Measurements from ENCODE around the gene JARID2.

Gene JARID2

DNA sequence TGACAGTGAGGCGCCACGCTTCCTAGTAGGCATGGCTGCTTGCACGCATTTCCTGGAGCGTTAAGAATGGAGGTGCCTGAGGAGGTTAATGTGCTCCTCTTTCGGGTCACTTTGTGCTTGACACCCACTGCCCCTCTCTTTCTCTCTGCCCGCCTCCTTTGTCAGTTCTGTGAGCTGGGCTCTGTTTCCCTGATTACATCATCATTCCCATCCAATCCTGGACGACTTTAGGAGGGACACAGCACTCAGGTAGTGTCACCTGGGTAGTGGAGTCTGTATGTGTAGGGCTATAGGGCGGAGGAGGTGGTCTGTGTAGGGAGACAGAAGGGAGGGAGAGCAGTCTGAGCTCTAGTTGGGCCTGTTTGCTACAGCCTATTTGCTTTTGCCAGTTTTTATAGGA lies 136.8 kb downstream of the JARID2 start:
- intact Hi-C loops (cut with DNase I; ENCODE audit: low total_unique reads), result loop anchor here (10.0 kb wide), 1 partner anchor 118 kb away; no protein-coding TSS in a partner anchor
- Histone ChIP-seq H3K4me3 (no peak overlapping the region), H3K9me3 (no peaks in the 10 kb centered on the region), H3K27ac (no peak overlapping the region), H3K27me3 (no peaks in the 10 kb centered on the region), H3K4me1 (peaks cover 0 to 9% (median 0%) of the 10 kb centered on the region in 4 donors), H3K36me3 (no peaks in the 10 kb centered on the region)
- DNase-seq, result no peak
- no peak for TF ChIP-seq CTCF (IDR thresholded peaks at IDR 0.05)

- Histone ChIP-seq H3K36me3 (no peaks in the 10 kb centered on the region), H3K4me1 (peaks cover 0 to 23% (median 11%) of the 10 kb centered on the region in 4 donors), H3K4me3 (no peak overlapping the region), H3K9me3 (no peaks in the 10 kb centered on the region), H3K27me3 (no peaks in the 10 kb centered on the region), H3K27ac (no peak overlapping the region)
- intact Hi-C loops (cut with DNase I; ENCODE audit: low total_unique reads), result loop anchor here (10.0 kb wide), 1 partner anchor 120 kb away; no protein-coding TSS in a partner anchor
- no peak for DNase-seq
- no peak for TF ChIP-seq CTCF (IDR thresholded peaks at IDR 0.05)
Observed at GRCh38 chr6:15384901-15385300, 139.0 kb downstream of the JARID2 start.

DNA sequence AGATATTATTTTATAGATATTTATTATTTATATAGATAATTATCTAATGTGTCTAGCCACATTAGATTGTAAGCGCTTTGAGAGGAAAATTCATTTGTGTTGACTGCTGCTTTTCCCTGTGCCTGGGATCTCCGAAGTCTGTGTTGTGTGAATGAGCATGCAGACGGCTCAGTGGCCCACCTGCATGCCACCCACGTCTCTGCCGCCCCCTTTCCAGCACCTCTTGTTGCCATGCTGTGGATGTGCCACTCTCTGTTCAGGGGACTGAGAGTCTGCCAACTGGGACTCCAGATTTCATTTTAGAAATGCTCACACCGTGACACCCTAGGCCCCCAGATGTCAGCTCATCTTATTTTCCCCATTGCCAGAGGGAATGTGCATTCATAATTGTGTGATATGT lies 139.7 kb downstream of the JARID2 start:
- Histone ChIP-seq H3K36me3 (no peaks in the 10 kb centered on the region), H3K9me3 (no peaks in the 10 kb centered on the region), H3K4me3 (no peak overlapping the region), H3K4me1 (peaks cover 0 to 25% (median 18%) of the 10 kb centered on the region in 4 donors), H3K27me3 (no peaks in the 10 kb centered on the region), H3K27ac (no peak overlapping the region)
- TF ChIP-seq CTCF (IDR thresholded peaks at IDR 0.05), result no peak
- intact Hi-C loops (cut with DNase I; ENCODE audit: low total_unique reads), result loop anchor here (10.0 kb wide), 1 partner anchor 121 kb away; no protein-coding TSS in a partner anchor
- DNase-seq, result no peak

GRCh38 chr6:15386110-15386755 lies 140.4 kb downstream of the JARID2 start:
- Histone ChIP-seq H3K9me3 (no peaks in the 10 kb centered on the region), H3K4me3 (no peak overlapping the region), H3K4me1 (peaks cover 0 to 29% (median 22%) of the 10 kb centered on the region in 4 donors), H3K36me3 (no peaks in the 10 kb centered on the region), H3K27ac (no peak overlapping the region), H3K27me3 (no peaks in the 10 kb centered on the region)
- intact Hi-C loops (cut with DNase I; ENCODE audit: low total_unique reads), result loop anchor here (10.0 kb wide), 1 partner anchor 121 kb away; no protein-coding TSS in a partner anchor
- DNase-seq, result no peak
- no peak for TF ChIP-seq CTCF (IDR thresholded peaks at IDR 0.05)

GRCh38 chr6:15386756-15387112 lies 140.9 kb downstream of the JARID2 start:
- no peak for DNase-seq

More at GRCh38 chr6:15386756-15387112, 140.9 kb downstream of the JARID2 start:
- H3K9me3 ChIP-seq, result no peaks in the 10 kb centered on the region
- no peaks in the 10 kb centered on the region for H3K36me3 ChIP-seq
- H3K4me1 ChIP-seq, result peaks cover 0 to 34% (median 26%) of the 10 kb centered on the region in 4 donors
- H3K27me3 ChIP-seq, result no peaks in the 10 kb centered on the region
- intact Hi-C loops (cut with DNase I; ENCODE audit: low total_unique reads), result loop anchor here (10.0 kb wide), 1 partner anchor 122 kb away; no protein-coding TSS in a partner anchor
- no peak overlapping the region for H3K27ac ChIP-seq
- TF ChIP-seq CTCF (IDR thresholded peaks at IDR 0.05), result no peak
- H3K4me3 ChIP-seq, result no peak overlapping the region

Measured in tibial artery (tissue), 4 donors.